Islet of Langerhans (tissue), 1 donor: Measurements from ENCODE around the gene SLC15A1.
"Not testable (repeated sequence)": the region's sequence is repeated elsewhere in the genome, so short reads cannot be mapped to it uniquely, and the experiment has no call there.

Experiments
- FAIRE-seq: peaks from one replicate; lab custom pipeline; 2011; peaks lifted over from hg19 to GRCh38; lab: Jason Lieb, UNC

SLC15A1 gene

DNA sequence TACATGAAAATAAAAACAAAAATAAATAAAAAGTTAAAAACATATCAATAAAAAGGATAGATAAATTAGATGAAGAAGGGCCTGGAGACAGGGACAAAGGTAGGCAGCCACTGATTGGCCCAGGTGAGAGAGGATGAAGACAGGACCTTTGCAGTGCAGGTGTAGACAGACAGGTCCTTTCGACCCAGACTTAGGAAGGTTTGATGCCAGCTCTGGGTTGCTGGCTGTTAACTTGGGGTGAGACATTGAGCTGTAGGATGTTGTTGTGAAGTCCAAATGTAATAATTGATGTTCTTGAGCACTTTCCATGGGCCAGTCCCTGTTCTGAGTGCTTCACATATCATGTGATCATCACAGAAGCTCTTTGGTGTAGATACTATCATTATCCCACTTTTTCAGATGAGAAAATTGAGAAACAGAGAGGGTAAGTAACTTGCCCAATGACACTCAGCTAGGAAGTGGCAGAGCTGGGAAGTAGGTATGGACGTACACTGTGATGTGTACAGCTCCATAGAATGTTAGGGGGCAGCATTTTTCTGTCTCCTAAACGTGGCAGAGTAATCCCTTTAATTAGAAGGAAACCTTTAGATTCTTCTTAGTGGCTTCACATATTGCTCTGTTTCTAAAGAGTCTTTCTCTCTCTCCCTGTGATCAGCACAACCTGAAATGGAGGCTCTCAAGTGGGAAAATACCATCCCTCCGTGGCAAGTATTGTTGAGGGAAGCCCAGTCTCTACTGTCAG is 99.6 kb downstream of the SLC15A1 start:
- FAIRE-seq = no peak

DNA sequence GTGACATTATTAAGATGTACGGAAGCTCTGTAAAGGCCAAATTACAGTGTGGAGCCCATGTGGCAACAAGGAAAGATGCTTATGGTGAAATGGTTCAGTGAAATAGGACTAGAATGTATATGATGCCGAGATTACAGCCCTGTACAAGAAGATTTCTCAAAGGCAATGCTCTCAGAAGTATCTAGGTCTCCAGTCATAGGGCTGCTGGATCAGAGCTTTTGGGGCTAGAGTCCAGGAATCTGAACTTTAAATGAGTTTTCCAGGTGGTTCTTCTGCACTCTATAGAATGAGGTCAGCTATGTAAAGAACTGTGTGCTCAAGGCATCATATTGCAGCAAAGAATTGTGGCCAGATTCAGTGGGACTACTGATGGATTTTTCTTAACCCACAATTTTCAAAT is 100.2 kb downstream of the SLC15A1 start:
- FAIRE-seq = no peak

GRCh38 chr13:98651744-98652143 is 100.7 kb downstream of the SLC15A1 start:
- FAIRE-seq = no peak

DNA sequence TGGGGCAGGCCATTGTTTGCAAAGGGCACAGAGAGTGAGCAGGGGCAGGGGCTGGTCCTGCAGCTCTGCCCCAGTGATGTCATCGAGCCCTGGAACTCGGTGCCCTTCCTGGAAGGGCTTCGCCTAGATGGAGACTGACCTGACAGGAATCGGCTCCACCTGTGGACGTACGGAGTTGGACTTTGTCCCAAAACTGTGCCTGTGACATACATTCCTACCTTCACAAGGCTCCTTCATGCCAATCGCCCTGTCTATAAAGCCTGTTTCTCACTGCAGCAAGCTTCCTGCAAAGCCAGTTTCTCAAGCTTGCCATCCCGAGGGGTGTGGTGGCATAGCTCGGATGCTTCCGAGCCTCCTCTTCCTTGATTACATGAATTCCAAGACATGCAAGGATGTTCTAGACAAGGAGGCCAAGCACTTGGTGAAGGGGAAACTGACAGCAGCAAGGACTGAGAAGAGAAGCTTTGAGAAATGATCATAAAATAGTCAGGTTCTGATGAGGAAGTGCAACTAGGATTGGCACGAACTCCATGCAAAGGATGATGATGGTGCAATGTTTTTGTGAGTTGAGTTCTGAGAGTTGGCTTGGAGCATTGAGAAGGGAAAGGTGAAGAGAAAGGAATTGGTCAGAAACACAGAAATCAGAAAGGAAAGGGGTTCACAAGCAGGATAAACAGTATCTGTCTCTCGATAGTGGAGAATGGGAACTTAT is 101.9 kb downstream of the SLC15A1 start:
- no peak for FAIRE-seq

- no peak for FAIRE-seq
Observed at GRCh38 chr13:98649861-98650260, 102.6 kb downstream of the SLC15A1 start.

DNA sequence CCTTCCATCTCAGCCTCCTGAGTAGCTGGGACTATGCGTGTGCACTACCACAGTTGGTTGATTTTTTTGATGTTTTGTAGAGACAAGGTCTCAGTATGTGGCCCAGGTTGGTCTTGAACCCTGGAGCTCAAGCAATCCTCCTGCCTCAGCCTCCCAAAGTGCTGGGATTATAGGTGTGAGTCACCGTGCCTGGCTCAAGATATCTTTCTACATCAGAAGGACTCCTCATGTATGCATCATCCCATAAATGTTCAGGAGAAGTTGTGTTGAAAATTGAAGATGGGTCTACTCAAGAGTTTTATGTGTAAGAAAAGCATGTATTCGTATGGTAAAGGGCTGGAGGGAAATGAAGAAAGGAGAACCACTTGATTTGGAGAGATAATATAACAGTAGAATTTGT is 103.8 kb downstream of the SLC15A1 start:
- no peak for FAIRE-seq

DNA sequence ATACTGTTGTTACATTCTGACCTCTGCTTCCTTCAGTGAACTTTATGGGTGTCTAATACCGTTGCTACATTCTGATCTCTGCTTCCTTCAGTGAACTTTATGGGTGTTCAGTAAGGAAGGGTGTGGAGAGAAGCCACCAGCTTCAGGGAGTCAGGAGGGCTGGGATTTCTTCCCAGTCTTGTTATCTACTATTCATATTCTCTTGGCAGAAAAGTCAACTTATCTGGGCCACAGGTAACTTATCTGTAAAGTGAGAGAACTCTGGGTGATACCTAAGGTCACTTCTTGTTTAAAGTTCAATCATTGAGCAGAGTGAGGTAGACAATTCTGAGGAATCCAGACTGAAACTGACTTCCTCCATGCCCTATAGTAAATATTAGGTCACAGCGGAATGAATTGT is 104.3 kb downstream of the SLC15A1 start:
- no peak for FAIRE-seq

DNA sequence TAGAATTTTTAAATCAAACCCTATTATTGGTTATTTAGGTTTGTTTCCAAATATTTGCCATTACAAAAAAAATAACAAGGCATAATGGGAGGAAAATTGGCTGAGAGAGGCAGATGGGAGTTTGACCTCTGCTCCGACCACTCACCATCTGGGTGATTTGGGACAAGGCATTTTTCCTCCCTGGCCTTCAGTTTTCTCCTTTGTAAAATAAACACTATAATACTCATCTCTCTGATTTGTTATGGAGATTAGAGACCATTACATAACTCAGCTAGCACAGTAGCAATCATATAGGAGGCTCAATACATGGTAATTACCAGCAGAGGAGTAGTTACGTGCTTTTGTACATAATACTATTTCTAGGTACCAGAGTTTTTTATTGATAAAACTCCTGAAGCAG is 105.4 kb downstream of the SLC15A1 start:
- no peak for FAIRE-seq

DNA sequence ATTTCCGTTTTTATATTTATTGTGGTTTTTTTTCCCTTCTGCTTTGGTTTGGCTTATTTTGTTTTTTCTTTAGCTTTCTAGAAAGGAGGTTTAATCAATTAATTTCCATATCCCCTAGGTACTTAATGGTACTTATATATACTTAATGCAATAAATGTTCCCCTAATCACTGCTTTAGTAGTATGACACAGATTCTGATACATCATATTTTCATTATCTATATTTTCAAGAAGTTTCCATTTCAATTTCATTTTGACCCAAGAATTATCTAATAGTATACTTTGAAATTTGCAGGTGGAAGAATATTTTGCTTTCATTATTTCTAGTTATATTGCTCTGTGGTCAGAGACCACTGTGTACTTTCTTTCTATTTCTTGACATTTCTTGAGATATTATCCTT is 109.0 kb downstream of the SLC15A1 start:
- FAIRE-seq = no peak

DNA sequence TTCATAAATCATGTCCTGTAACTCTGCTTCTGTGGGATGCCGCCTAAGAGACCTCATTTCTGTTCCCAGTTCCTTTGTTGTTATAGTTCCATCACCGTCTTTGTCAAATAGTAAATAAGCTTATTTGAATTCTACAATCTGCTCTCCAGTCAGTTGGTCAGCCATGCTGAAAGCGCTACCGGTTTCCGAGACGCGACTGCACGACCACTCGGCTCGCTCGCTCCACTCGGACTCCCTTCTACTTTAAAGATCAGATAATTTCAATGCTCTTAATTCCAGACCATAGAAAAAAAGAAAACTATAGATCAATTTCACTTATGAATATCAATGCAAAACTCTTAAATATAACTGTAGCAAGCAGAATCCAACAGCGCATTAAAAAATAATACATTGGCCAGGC is 111.4 kb downstream of the SLC15A1 start:
- FAIRE-seq = no peak

DNA sequence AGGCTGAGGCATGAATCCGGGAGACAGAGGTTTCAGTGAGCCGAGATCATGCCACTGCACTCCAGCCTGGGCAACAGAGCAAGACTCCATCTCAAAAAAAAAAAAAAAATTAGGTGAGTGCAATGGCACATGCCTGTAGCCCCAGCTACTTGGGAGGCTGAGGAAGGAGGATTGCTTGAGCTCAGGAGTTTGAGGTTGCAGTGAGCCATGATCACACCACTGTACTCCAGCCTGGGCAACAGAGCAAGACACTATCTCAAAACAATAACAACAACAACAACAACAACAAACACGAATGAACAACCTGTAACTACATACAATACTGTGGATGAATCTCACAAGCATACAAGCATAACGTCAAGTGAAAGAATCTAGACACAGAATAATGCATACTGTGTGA is 112.7 kb downstream of the SLC15A1 start:
- FAIRE-seq = not testable (repeated sequence)

- not testable (repeated sequence) for FAIRE-seq
Observed at GRCh38 chr13:98638352-98638751, 114.1 kb downstream of the SLC15A1 start.
